ENCODE data around the gene AP2M1. TPM values are rescaled to one million over a fixed set of nuclear protein-coding genes. Genes with fewer than 3 reads are reported as not detected.
A peak's percentile ranks its signal among the peaks of the same experiment; 100 is the strongest.

Gene AP2M1
- total RNA-seq, 1 donor from 2014 or later, result 297 TPM

- no peak for DNase-seq (ENCODE audit: low read depth)
- H3K27me3 ChIP-seq (ENCODE audit: control insufficient read depth, insufficient read depth, low read length), result no peaks in the 10 kb centered on the region
- H3K36me3 ChIP-seq (ENCODE audit: control insufficient read depth, insufficient read depth, low read length), result peaks cover 5% of the 10 kb centered on the region
- TF ChIP-seq CTCF (IDR thresholded peaks at IDR 0.05; ENCODE audit: insufficient read depth, low read length, poor library complexity, severe bottlenecking), result no peak
- no peak overlapping the region for H3K4me3 ChIP-seq (ENCODE audit: low read depth, low read length)
These were observed 390 bp upstream of the AP2M1 start for GRCh38 chr3:184174284-184174645.

GRCh38 chr3:184175506-184175905, 851 bp downstream of the AP2M1 start:
- H3K27me3 ChIP-seq (ENCODE audit: control insufficient read depth, insufficient read depth, low read length), result no peaks in the 10 kb centered on the region

GRCh38 chr3:184175981-184176376, 1.3 kb downstream of the AP2M1 start:
- DNase-seq (ENCODE audit: low read depth), result no peak
- H3K4me3 ChIP-seq (ENCODE audit: low read depth, low read length), result peak overlapping the region; percentile 97
- H3K36me3 ChIP-seq (ENCODE audit: control insufficient read depth, insufficient read depth, low read length), result peaks cover 9% of the 10 kb centered on the region
- no peak for TF ChIP-seq CTCF (IDR thresholded peaks at IDR 0.05; ENCODE audit: insufficient read depth, low read length, poor library complexity, severe bottlenecking)
- no peaks in the 10 kb centered on the region for H3K27me3 ChIP-seq (ENCODE audit: control insufficient read depth, insufficient read depth, low read length)

More at GRCh38 chr3:184175506-184175905, 851 bp downstream of the AP2M1 start:
- peaks cover 8% of the 10 kb centered on the region for H3K36me3 ChIP-seq (ENCODE audit: control insufficient read depth, insufficient read depth, low read length)
- no peak for TF ChIP-seq CTCF (IDR thresholded peaks at IDR 0.05; ENCODE audit: insufficient read depth, low read length, poor library complexity, severe bottlenecking)
- H3K4me3 ChIP-seq (ENCODE audit: low read depth, low read length), result peak overlapping the region; percentile 97
- DNase-seq (ENCODE audit: low read depth), result no peak

- Histone ChIP-seq H3K36me3 (ENCODE audit: control insufficient read depth, insufficient read depth, low read length) (peaks cover 10% of the 10 kb centered on the region), H3K27me3 (ENCODE audit: control insufficient read depth, insufficient read depth, low read length) (no peaks in the 10 kb centered on the region), H3K4me3 (ENCODE audit: low read depth, low read length) (peak overlapping the region; percentile 97)
- no peak for TF ChIP-seq CTCF (IDR thresholded peaks at IDR 0.05; ENCODE audit: insufficient read depth, low read length, poor library complexity, severe bottlenecking)
- peak; percentile 78 for DNase-seq (ENCODE audit: low read depth)
These were observed 2.0 kb downstream of the AP2M1 start for GRCh38 chr3:184176377-184177330.

GRCh38 chr3:184177331-184177731, 2.7 kb downstream of the AP2M1 start:
- no peaks in the 10 kb centered on the region for H3K27me3 ChIP-seq (ENCODE audit: control insufficient read depth, insufficient read depth, low read length)
- TF ChIP-seq CTCF (IDR thresholded peaks at IDR 0.05; ENCODE audit: insufficient read depth, low read length, poor library complexity, severe bottlenecking), result no peak
- peaks cover 10% of the 10 kb centered on the region for H3K36me3 ChIP-seq (ENCODE audit: control insufficient read depth, insufficient read depth, low read length)
- no peak for DNase-seq (ENCODE audit: low read depth)
- peak overlapping the region; percentile 97 for H3K4me3 ChIP-seq (ENCODE audit: low read depth, low read length)

All from kidney epithelial cell (primary cell).